ENCODE measurements around the gene NLRP1. TPM values are rescaled to one million over a fixed set of nuclear protein-coding genes. Genes with fewer than 3 reads are reported as not detected.

Gene NLRP1
- total and polyA plus RNA-seq, 9 donors: 29.3 to 75.9 (median 59.5) TPM

GRCh38 chr17:5628262-5628661, 44.0 kb upstream of the NLRP1 start:
- no peaks in the 10 kb centered on the region for H3K9me3 ChIP-seq
- DNase-seq: no peak
- H3K27me3 ChIP-seq: no peaks in the 10 kb centered on the region
- H3K36me3 ChIP-seq: no peaks in the 10 kb centered on the region
- TF ChIP-seq CTCF (IDR thresholded peaks at IDR 0.05) (no peak), POLR2A (IDR thresholded peaks at IDR 0.05) (no peak), EP300 (IDR thresholded peaks at IDR 0.05) (no peak)
- WGBS, 3 donors: 68 to 90% (median 81%) methylated on average over 3 of the region's 3 CpGs
- no peak overlapping the region for H3K27ac ChIP-seq
- no peaks in the 10 kb centered on the region for H3K4me1 ChIP-seq (ENCODE audit: insufficient read depth)
- intact Hi-C loops (cut with DNase I): no loop called here
- no peak overlapping the region for H3K4me3 ChIP-seq

- WGBS, 3 donors: 38 to 54% (median 40%) methylated on average over 4 of the region's 4 CpGs
- H3K4me3 ChIP-seq: no peak overlapping the region
- no peaks in the 10 kb centered on the region for H3K27me3 ChIP-seq
- TF ChIP-seq CTCF (IDR thresholded peaks at IDR 0.05) (no peak), EP300 (IDR thresholded peaks at IDR 0.05) (no peak), POLR2A (IDR thresholded peaks at IDR 0.05) (no peak)
- H3K9me3 ChIP-seq: no peaks in the 10 kb centered on the region
- H3K4me1 ChIP-seq (ENCODE audit: insufficient read depth): no peaks in the 10 kb centered on the region
- DNase-seq: no peak
- H3K36me3 ChIP-seq: no peaks in the 10 kb centered on the region
- intact Hi-C loops (cut with DNase I): no loop called here
- H3K27ac ChIP-seq: no peak overlapping the region
Observed at GRCh38 chr17:5624211-5624610, 39.9 kb upstream of the NLRP1 start.

- 55 to 63% (median 62%) methylated on average over 2 of the region's 2 CpGs for WGBS, 3 donors
Observed at GRCh38 chr17:5621729-5622128, 37.4 kb upstream of the NLRP1 start.

GRCh38 chr17:5621026-5621425, 36.7 kb upstream of the NLRP1 start:
- Histone ChIP-seq H3K27me3 (no peaks in the 10 kb centered on the region), H3K36me3 (no peaks in the 10 kb centered on the region), H3K27ac (no peak overlapping the region), H3K4me3 (no peak overlapping the region), H3K4me1 (ENCODE audit: insufficient read depth) (no peaks in the 10 kb centered on the region), H3K9me3 (no peaks in the 10 kb centered on the region)
- TF ChIP-seq CTCF (IDR thresholded peaks at IDR 0.05) (no peak), EP300 (IDR thresholded peaks at IDR 0.05) (no peak), POLR2A (IDR thresholded peaks at IDR 0.05) (no peak)
- intact Hi-C loops (cut with DNase I): no loop called here
- 68 to 70% (median 69%) methylated on average over 4 of the region's 4 CpGs for WGBS, 3 donors
- no peak for DNase-seq

More at GRCh38 chr17:5621729-5622128, 37.4 kb upstream of the NLRP1 start:
- DNase-seq: no peak
- H3K27me3 ChIP-seq: no peaks in the 10 kb centered on the region
- no peak overlapping the region for H3K27ac ChIP-seq
- no peaks in the 10 kb centered on the region for H3K36me3 ChIP-seq
- TF ChIP-seq CTCF (IDR thresholded peaks at IDR 0.05) (no peak), EP300 (IDR thresholded peaks at IDR 0.05) (no peak), POLR2A (IDR thresholded peaks at IDR 0.05) (no peak)
- no peaks in the 10 kb centered on the region for H3K4me1 ChIP-seq (ENCODE audit: insufficient read depth)
- H3K9me3 ChIP-seq: no peaks in the 10 kb centered on the region
- intact Hi-C loops (cut with DNase I): no loop called here
- H3K4me3 ChIP-seq: no peak overlapping the region
